ENCODE results near the gene MST1R. TPM values are rescaled to one million over a fixed set of nuclear protein-coding genes. Genes with fewer than 3 reads are reported as not detected.
"Not testable (repeated sequence)": the region's sequence is repeated elsewhere in the genome, so short reads cannot be mapped to it uniquely, and the experiment has no call there.

Gene MST1R
- total RNA-seq, 4 donors from 2014 or later = 1.7 to 6.1 (median 3.1) TPM

- DNase-seq = peak; percentile 99
- peak within 1 kb of the TSS; percentile 51 to 94 (median 81) for H3K27ac ChIP-seq
- TF ChIP-seq POLR2A (IDR thresholded peaks at IDR 0.05) (peak in 1 of 2 donors; percentile 85), CTCF (IDR thresholded peaks at IDR 0.05) (peak in 1 of 6 experiments; percentile 1)
- peaks cover 0 to 3% of the 10 kb centered on the region in 2 donors for H3K36me3 ChIP-seq
- peaks cover 7 to 11% of the 10 kb centered on the region in 2 donors for H3K4me1 ChIP-seq
- intact Hi-C loops (cut with DNase I) = no loop called here
- H3K27me3 ChIP-seq = no peaks in the 10 kb centered on the region
- peak within 1 kb of the TSS; percentile 15 to 70 (median 38) for H3K4me3 ChIP-seq (replicated peaks in 1 of 3)
- WGBS, 2 donors = 1% methylated on average over 23 of the region's 74 CpGs; no CpG with 5 or more reads in 1 of the 2 donors
- no peaks in the 10 kb centered on the region for H3K9me3 ChIP-seq
These were observed 36.4 kb upstream of the MST1R start, which contains the start of gene RBM6 for GRCh38 chr3:49939858-49940666. RBM6 (plus strand) TSS chr3:49940150; CDS start chr3:49962642, 22,492 bp downstream.

- no peak overlapping the region for H3K27ac ChIP-seq
- no peak for DNase-seq
- H3K9me3 ChIP-seq = no peaks in the 10 kb centered on the region
- 53 to 69% methylated on average over 3 of the region's 3 CpGs for WGBS, 2 donors
- H3K4me1 ChIP-seq = peaks cover 7 to 11% of the 10 kb centered on the region in 2 donors
- H3K4me3 ChIP-seq (replicated peaks in 1 of 3) = no peak overlapping the region
- TF ChIP-seq POLR2A (IDR thresholded peaks at IDR 0.05) (no peak), CTCF (IDR thresholded peaks at IDR 0.05) (no peak)
- no peaks in the 10 kb centered on the region for H3K27me3 ChIP-seq
- no peaks in the 10 kb centered on the region for H3K36me3 ChIP-seq
- intact Hi-C loops (cut with DNase I) = no loop called here
These were observed 33.4 kb upstream of the MST1R start for GRCh38 chr3:49937090-49937489.

GRCh38 chr3:49932281-49932680, 28.6 kb upstream of the MST1R start:
- WGBS, 2 donors = 88 to 93% methylated on average over 15 of the region's 15 CpGs
- H3K36me3 ChIP-seq; H3K27me3 ChIP-seq; H3K9me3 ChIP-seq; intact Hi-C loops (cut with DNase I); H3K4me3 ChIP-seq (replicated peaks in 1 of 3); H3K27ac ChIP-seq; DNase-seq: not testable (repeated sequence)
- H3K4me1 ChIP-seq = peaks cover 26 to 39% of the 10 kb centered on the region in 2 donors

GRCh38 chr3:49930922-49931321, 27.2 kb upstream of the MST1R start:
- H3K9me3 ChIP-seq = no peaks in the 10 kb centered on the region
- no peak overlapping the region for H3K4me3 ChIP-seq (replicated peaks in 1 of 3)
- no peaks in the 10 kb centered on the region for H3K36me3 ChIP-seq
- peak overlapping the region; percentile 87 to 90 (median 88) for H3K27ac ChIP-seq
- peak in 1 of 2 donors; percentile 24 for TF ChIP-seq POLR2A (IDR thresholded peaks at IDR 0.05)
- TF ChIP-seq CTCF (IDR thresholded peaks at IDR 0.05) = peak in 4 of 6 experiments; percentile 23 to 38 (median 29)
- intact Hi-C loops (cut with DNase I) = no loop called here
- no peaks in the 10 kb centered on the region for H3K27me3 ChIP-seq
- H3K4me1 ChIP-seq = peaks cover 26 to 40% of the 10 kb centered on the region in 2 donors
- peak; percentile 88 to 90 for DNase-seq
- 29 to 60% methylated on average over 1 of the region's 1 CpG for WGBS, 2 donors

GRCh38 chr3:49930168-49930690, 26.6 kb upstream of the MST1R start:
- intact Hi-C loops (cut with DNase I) = no loop called here
- H3K36me3 ChIP-seq = no peaks in the 10 kb centered on the region
- H3K27ac ChIP-seq = peak overlapping the region; percentile 87 to 90 (median 88)
- H3K9me3 ChIP-seq = no peaks in the 10 kb centered on the region
- peak; percentile 81 to 82 for DNase-seq
- 16 to 30% methylated on average over 16 of the region's 16 CpGs for WGBS, 2 donors
- no peaks in the 10 kb centered on the region for H3K27me3 ChIP-seq
- peak overlapping the region in 1 of 3 donors; percentile 63 for H3K4me3 ChIP-seq (replicated peaks in 1 of 3)
- H3K4me1 ChIP-seq = peaks cover 26 to 40% of the 10 kb centered on the region in 2 donors
- TF ChIP-seq POLR2A (IDR thresholded peaks at IDR 0.05) = no peak
- TF ChIP-seq CTCF (IDR thresholded peaks at IDR 0.05) = no peak
